GM19043 (cell line): ENCODE data around the gene C2orf74.
"Not testable (repeated sequence)": the region's sequence is repeated elsewhere in the genome, so short reads cannot be mapped to it uniquely, and the experiment has no call there.

ENCODE experiments used
- ATAC-seq: cut with Tn5 transposase; IDR thresholded peaks from one replicate; pipeline ENCODE4 v1.9.1; 2021; ENCODE audit warnings: low read depth; ENCODE audit not compliant: unreplicated experiment

C2orf74 gene

DNA sequence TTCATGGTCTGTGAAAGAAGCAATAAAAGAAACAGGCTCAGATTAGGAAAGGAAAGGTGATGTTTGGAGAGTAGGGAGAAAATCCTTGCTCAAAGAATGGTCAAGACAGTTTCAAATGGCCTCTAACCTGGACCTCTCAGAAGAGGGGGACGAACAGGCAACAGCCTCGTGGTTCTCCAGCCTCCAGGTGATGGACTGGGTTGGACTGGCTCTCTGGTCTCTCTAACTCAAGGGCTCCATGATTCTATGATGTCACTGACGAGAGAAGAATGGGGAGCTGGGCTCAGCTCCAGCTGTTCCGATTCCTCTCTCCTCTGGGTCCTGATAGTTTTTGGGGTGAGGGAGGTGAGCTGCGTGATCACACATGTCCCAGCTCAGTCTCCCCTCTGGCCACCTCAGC lies at the start of gene C2orf74:
TSS of gene C2orf74 (plus strand) at position 301 of the 400 bp plus-strand sequence. CDS start 327 bp downstream, outside the sequence.
- no peak for ATAC-seq

DNA sequence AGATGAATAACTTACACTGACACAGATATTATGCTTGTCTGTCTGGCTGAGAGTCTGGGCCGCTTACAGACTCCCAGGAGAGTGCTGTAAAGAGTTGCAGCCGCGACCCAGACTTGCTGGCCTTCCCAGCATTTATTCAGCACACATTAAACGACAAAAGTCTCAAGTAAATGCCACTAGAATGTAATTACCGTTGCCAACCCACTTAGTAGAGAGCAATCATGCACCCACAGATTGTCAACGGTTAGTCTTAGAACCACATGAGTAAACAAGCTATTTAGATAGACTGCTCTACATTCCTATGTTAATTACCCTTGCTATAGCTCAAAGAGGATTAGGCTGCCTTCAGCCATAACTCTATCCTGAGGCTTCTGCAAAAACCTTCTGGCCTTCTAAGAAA lies 47.8 kb upstream of the C2orf74 start:
- ATAC-seq = no peak

GRCh38 chr2:61116302-61116701 lies 45.7 kb upstream of the C2orf74 start:
- ATAC-seq = no peak

DNA sequence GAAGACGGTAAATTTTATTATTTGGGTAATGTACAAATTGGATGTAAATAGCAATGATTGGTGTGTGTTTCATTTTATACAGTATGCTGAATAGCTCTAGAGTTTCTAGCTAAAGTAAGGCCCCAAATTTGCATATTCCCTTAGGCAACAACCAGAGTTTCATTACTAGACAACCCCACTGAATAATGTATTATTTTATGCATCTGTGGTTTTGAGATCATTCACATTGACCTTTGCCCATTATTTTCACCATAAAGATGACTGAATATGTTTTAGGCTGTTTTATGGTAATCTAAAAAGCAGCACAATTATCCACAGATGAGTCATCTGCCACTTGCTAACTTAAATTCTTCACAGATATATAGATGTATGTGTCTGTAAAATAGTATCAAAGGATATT lies 44.5 kb upstream of the C2orf74 start:
- ATAC-seq = no peak

GRCh38 chr2:61125123-61125710 lies 36.8 kb upstream of the C2orf74 start:
- no peak for ATAC-seq

GRCh38 chr2:61125798-61126197 lies 36.2 kb upstream of the C2orf74 start:
- no peak for ATAC-seq

- ATAC-seq = not testable (repeated sequence)
Observed at GRCh38 chr2:61128122-61128521, 33.9 kb upstream of the C2orf74 start.

- no peak for ATAC-seq
Observed at GRCh38 chr2:61134141-61134540, 27.8 kb upstream of the C2orf74 start.

DNA sequence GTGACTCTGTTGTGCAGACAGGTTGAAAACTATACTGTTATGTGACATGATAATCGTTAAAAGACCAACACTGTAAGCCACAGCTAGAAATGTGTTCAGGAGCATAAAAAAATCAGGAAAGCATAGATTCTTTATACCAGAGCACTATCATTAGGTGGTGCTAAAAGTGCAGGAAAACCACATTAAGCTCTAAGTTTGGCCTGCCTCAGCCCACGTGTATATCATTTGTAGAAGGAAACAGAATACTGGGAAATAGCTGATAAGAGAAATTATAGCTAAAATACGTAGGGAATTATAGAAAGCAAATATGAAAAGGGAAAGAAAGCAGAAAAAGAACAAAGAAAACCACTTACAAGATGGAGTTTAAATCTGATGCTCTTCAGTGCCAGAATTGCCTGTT lies 26.5 kb upstream of the C2orf74 start:
- no peak for ATAC-seq

GRCh38 chr2:61138859-61139258 lies 23.1 kb upstream of the C2orf74 start:
- no peak for ATAC-seq

- ATAC-seq = no peak
Observed at GRCh38 chr2:61141151-61141550, 20.8 kb upstream of the C2orf74 start.

GRCh38 chr2:61144697-61145268 lies 17.2 kb upstream of the C2orf74 start:
- peak; percentile 86 for ATAC-seq

DNA sequence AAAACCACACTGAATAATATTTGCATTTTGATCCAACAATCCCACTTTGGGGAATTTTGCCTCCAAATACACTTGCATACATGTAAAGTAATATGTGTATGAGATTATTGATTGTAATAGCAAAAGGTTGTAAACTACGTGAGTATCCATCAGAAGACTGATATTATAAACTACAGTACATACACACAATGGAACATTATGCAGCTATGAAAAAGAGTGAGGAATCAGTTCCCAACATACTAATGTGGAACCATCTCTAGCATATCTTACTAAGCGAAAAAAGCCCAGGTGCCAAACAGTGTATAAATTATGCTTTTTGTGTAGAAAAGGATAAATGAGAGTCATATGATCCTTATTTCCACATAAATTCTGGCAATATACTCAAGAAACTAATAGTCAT lies 16.0 kb upstream of the C2orf74 start:
- no peak for ATAC-seq

- not testable (repeated sequence) for ATAC-seq
Observed at GRCh38 chr2:61148091-61148490, 13.9 kb upstream of the C2orf74 start.

GRCh38 chr2:61149074-61149473 lies 12.9 kb upstream of the C2orf74 start:
- no peak for ATAC-seq

- no peak for ATAC-seq
Observed at GRCh38 chr2:61151436-61151835, 10.6 kb upstream of the C2orf74 start.

- no peak for ATAC-seq
Observed at GRCh38 chr2:61157371-61158003, 4.5 kb upstream of the C2orf74 start.

- ATAC-seq = no peak
Observed at GRCh38 chr2:61158356-61158955, 3.5 kb upstream of the C2orf74 start.

GRCh38 chr2:61162721-61163120 lies 733 bp downstream of the C2orf74 start:
- ATAC-seq = no peak

DNA sequence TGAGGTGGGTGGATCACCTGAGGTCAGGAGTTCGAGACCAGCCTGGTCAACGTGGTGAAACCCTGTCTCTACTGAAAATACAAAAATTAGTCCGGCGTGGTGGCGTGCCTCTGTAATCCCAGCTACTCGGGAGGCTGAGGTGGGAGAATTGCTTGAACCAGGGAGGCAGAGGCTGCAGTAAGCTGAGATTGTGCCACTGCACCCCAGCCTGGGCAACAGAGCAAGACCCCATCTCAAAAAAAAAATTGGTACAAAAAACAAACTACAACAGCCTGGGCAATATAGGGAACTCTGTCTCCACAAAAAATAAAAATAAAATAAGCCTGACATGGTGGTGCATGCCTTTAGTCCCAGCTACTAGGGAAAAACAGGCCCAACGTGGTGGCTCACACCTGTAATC lies 3.1 kb downstream of the C2orf74 start:
- not testable (repeated sequence) for ATAC-seq

DNA sequence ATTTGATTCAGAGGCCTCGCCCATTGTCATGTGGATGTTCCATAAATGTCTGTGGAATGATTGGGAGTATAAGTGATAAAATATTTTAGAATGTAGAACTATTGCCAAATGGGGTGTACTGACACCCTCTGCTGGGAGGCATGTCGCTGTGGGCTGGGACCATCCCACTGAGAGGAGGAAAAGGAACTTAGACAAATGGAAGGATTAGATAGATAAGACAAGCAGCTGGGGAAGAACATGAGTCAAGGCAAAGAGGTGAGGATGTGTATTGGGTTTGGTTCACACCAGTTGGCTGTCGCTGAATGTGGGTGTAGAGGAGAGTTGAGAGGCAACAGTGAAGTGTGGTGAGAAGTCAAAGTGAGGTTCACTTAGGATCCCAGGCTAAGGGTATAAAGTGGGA lies 4.0 kb downstream of the C2orf74 start:
- ATAC-seq = no peak

DNA sequence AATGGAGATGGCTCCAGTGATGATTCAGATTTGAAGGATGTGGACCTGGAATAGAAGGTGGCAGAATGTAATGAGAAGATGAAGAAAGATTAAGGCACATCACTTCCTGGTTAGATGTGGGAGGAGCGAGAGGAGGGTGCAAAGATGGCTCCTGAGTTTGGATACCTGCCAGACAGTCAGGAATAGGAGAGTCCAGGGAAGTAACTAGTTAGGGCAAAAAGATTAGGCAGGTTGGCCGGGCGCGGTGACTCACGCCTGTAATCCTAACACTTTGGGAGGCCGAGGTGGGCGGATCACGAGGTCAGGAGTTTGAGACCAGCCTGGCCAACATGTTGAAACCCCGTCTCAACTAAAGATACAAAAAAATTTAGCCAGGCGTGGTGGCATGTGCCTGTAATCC lies 5.6 kb downstream of the C2orf74 start:
- no peak for ATAC-seq
